ENCODE results near the gene TUFT1.
"Not testable (repeated sequence)": the region's sequence is repeated elsewhere in the genome, so short reads cannot be mapped to it uniquely, and the experiment has no call there.

Gene TUFT1

DNA sequence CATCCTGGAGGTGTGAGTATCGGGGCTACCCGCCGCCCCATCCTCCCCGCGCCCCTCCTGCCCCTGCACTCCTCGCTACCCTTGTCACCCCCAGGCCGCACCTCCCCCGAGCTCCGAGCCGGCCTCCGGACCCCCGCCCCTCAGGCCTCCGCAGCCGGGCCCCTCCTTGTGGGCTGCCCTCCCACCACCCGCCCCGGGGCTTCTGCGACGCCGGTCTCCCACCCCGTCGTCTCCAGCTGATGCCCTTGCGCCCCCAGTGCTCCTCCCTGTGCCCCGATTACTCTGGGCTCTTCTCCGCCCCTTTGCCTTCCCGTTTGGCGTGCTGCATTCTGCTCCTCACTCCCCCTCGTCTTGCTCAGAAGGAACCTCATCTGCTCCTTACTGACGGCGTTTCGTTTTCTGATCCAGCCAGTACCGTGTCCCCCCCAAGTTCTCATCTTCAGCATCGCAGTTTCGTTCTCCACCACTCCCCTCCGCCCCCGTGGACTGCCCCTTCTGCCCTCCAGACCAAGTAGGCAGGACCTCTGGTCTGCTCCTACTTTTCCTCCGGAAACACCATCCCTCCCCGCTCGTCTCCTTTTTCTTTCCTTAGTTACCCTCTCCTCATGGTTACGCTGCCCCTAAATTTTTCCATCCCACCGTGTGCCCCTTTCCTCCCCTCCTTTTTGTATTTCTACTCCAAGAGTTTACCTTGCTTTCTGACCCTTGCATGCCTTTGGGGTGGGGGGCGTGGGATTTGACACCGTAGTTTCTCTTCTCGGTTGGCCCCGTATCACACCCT is 72.6 kb downstream of the TUFT1 start:
- DNase-seq (ENCODE audit: low read depth), result peak; percentile 16

GRCh38 chr1:151613282-151613780 is 73.2 kb downstream of the TUFT1 start:
- no peak for TF ChIP-seq CTCF (conservative IDR thresholded peaks at IDR 0.05; ENCODE audit: low read length)
- peak overlapping the region; percentile 89 for H3K4me3 ChIP-seq (ENCODE audit: low read length)
- no peak for DNase-seq (ENCODE audit: low read depth)

More for the DNA sequence above, 72.6 kb downstream of the TUFT1 start:
- peak overlapping the region; percentile 89 for H3K4me3 ChIP-seq (ENCODE audit: low read length)
- no peak for TF ChIP-seq CTCF (conservative IDR thresholded peaks at IDR 0.05; ENCODE audit: low read length)

GRCh38 chr1:151615711-151616504 is 75.8 kb downstream of the TUFT1 start:
- no peak for TF ChIP-seq CTCF (conservative IDR thresholded peaks at IDR 0.05; ENCODE audit: low read length)
- DNase-seq (ENCODE audit: low read depth), result no peak
- no peak overlapping the region for H3K4me3 ChIP-seq (ENCODE audit: low read length)

DNA sequence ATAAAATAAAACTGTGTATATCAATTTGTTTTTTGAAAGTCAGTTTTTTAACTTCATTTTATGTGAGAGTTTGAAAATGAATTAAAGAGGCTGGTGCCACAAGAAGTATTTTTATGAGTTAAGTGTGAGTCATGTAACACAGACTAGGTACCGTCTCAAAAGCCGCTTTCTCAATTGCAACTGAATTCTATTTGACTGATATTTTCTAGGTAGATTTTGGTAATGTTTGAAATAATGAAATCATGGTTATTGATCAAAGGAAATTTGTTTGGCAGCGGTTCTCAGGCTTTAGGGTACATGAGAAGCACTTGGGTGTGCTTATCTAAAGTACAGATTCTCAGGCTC is 76.4 kb downstream of the TUFT1 start:
- peak; percentile 17 for DNase-seq (ENCODE audit: low read depth)
- H3K4me3 ChIP-seq (ENCODE audit: low read length), result no peak overlapping the region
- no peak for TF ChIP-seq CTCF (conservative IDR thresholded peaks at IDR 0.05; ENCODE audit: low read length)

- no peak for DNase-seq (ENCODE audit: low read depth)
- TF ChIP-seq CTCF (conservative IDR thresholded peaks at IDR 0.05; ENCODE audit: low read length), result no peak
- H3K4me3 ChIP-seq (ENCODE audit: low read length), result no peak overlapping the region
These were observed 77.9 kb downstream of the TUFT1 start for GRCh38 chr1:151618003-151618402.

- DNase-seq (ENCODE audit: low read depth), result no peak
- no peak for TF ChIP-seq CTCF (conservative IDR thresholded peaks at IDR 0.05; ENCODE audit: low read length)
- no peak overlapping the region for H3K4me3 ChIP-seq (ENCODE audit: low read length)
These were observed 78.4 kb downstream of the TUFT1 start for GRCh38 chr1:151618470-151618869.

DNA sequence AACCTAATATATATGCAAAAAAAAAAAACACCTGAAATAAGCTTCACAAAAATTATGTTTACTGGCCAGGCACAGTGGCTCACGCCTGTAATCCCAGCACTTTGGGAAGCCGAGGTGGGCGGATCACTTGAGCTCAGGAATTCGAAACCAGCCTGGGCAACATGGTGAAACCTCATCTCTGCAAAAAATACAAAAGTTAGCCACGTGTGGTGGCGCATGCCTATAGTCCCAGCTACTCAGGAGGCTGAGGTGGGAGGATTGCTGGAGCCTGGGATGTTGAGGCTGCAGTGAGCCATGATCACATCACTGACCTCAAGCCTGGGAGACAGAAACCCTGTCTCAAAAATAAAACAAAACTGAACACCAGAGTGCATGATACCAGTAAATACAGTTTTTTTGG is 78.9 kb downstream of the TUFT1 start:
- not testable (repeated sequence) for DNase-seq (ENCODE audit: low read depth); H3K4me3 ChIP-seq (ENCODE audit: low read length)

Data from AG10803 (cell line).